Liver (tissue), 9 donors: Measurements from ENCODE around the gene CETN2. TPM values are rescaled to one million over a fixed set of nuclear protein-coding genes. Genes with fewer than 3 reads are reported as not detected.

Experiments used
- DNase-seq: peaks from one replicate; pipeline ENCODE4 v3.0.0-alpha.2; 2017; ENCODE audit warnings: low spot score
- H3K27ac ChIP-seq, 2 donors: one replicate each; pipeline ENCODE4 v1.7.0; 2013; ENCODE audit warnings: inconsistent platforms in 2 of 2, low read length in 2 of 2, control low read depth in 1 of 2, low read depth in 1 of 2, mild to moderate bottlenecking in 1 of 2
- H3K27me3 ChIP-seq, 4 donors: one replicate each; pipeline versions ENCODE4 v1.6.1 to v1.7.0; 2013; ENCODE audit warnings: low read length in 3 of 4, inconsistent platforms in 1 of 4, mild to moderate bottlenecking in 1 of 4, moderate library complexity in 1 of 4; ENCODE audit not compliant: control insufficient read depth in 4 of 4, insufficient read depth in 4 of 4
- H3K36me3 ChIP-seq, 4 donors: one replicate each; pipeline versions ENCODE4 v1.6.1 to v1.7.0; 2013; ENCODE audit warnings: low read length in 3 of 4, mild to moderate bottlenecking in 3 of 4, low read depth in 1 of 4, moderate library complexity in 1 of 4; ENCODE audit not compliant: control insufficient read depth in 4 of 4, insufficient read depth in 3 of 4
- H3K4me1 ChIP-seq, 4 donors: one replicate each; pipeline versions ENCODE4 v1.6.1 to v1.7.0; 2013; ENCODE audit warnings: low read length in 3 of 4, mild to moderate bottlenecking in 3 of 4, moderate library complexity in 1 of 4; ENCODE audit not compliant: control insufficient read depth in 4 of 4, insufficient read depth in 4 of 4
- H3K4me3 ChIP-seq, 3 donors: one replicate each; pipeline versions ENCODE4 v1.6.1 to v1.7.0; 2013; ENCODE audit warnings: low read length in 3 of 3, control low read depth in 1 of 3, low read depth in 1 of 3, mild to moderate bottlenecking in 1 of 3
- H3K9ac ChIP-seq, 2 donors: one replicate each; pipeline ENCODE4 v1.7.0; 2013; ENCODE audit warnings: low read length in 2 of 2, mild to moderate bottlenecking in 2 of 2, moderate library complexity in 2 of 2, control low read depth in 1 of 2, low read depth in 1 of 2
- H3K9me3 ChIP-seq, 4 donors: one replicate each; pipeline versions ENCODE4 v1.6.1 to v1.7.0; 2013; ENCODE audit warnings: low read length in 3 of 4; ENCODE audit not compliant: control insufficient read depth in 4 of 4
- EGR1 ChIP-seq, 2 donors: IDR thresholded peaks; 2 replicates each; pipeline ENCODE4 v1.6.1; 2016 to 2018; ENCODE audit warnings: antibody characterized with exemption in 2 of 2, low read depth in 2 of 2
- FOXA1 ChIP-seq: IDR thresholded peaks from 2 replicates; pipeline ENCODE4 v1.6.1; 2016; ENCODE audit warnings: antibody characterized with exemption
- FOXA2 ChIP-seq: IDR thresholded peaks from 2 replicates; pipeline ENCODE4 v1.6.1; 2016; ENCODE audit warnings: antibody characterized with exemption
- GABPA ChIP-seq, 2 donors: IDR thresholded peaks in 1 of 2; conservative IDR thresholded peaks in 1 of 2; 2 replicates each; pipeline ENCODE4 v1.6.1; 2016; ENCODE audit warnings: antibody characterized with exemption in 2 of 2, mild to moderate bottlenecking in 1 of 2, moderate library complexity in 1 of 2
- HNF4A ChIP-seq, 2 donors: conservative IDR thresholded peaks; 2 replicates each; pipeline ENCODE4 v1.6.1; 2016; ENCODE audit warnings: antibody characterized with exemption in 2 of 2, mild to moderate bottlenecking in 2 of 2
- HNF4G ChIP-seq: IDR thresholded peaks from 2 replicates; pipeline ENCODE4 v1.6.1; 2016; ENCODE audit warnings: antibody characterized with exemption
- JUND ChIP-seq, 2 donors: IDR thresholded peaks; 2 replicates each; pipeline ENCODE4 v1.6.1; 2016; ENCODE audit warnings: antibody characterized with exemption in 2 of 2
- NR2F2 ChIP-seq: IDR thresholded peaks from 2 replicates; pipeline ENCODE4 v1.6.1; 2016; ENCODE audit warnings: antibody characterized with exemption
- RAD21 ChIP-seq, 2 donors: IDR thresholded peaks; 2 replicates each; pipeline ENCODE4 v1.6.1; 2016; ENCODE audit warnings: antibody characterized with exemption in 2 of 2, mild to moderate bottlenecking in 2 of 2
- REST ChIP-seq: IDR thresholded peaks from 2 replicates; pipeline ENCODE4 v1.6.1; 2016; ENCODE audit warnings: antibody characterized with exemption, mild to moderate bottlenecking
- RXRA ChIP-seq, 2 donors: IDR thresholded peaks; 2 replicates each; pipeline ENCODE4 v1.6.1; 2017 to 2018; ENCODE audit warnings: antibody characterized with exemption in 2 of 2, mild to moderate bottlenecking in 1 of 2
- SP1 ChIP-seq: IDR thresholded peaks from 2 replicates; pipeline ENCODE4 v1.6.1; 2018; ENCODE audit warnings: antibody characterized with exemption, mild to moderate bottlenecking
- TAF1 ChIP-seq: conservative IDR thresholded peaks from 2 replicates; pipeline ENCODE4 v1.6.1; 2016; ENCODE audit warnings: antibody characterized with exemption, mild to moderate bottlenecking
- YY1 ChIP-seq: IDR thresholded peaks from 2 replicates; pipeline ENCODE4 v1.6.1; 2016; ENCODE audit warnings: antibody characterized with exemption, mild to moderate bottlenecking
- ZBTB33 ChIP-seq: IDR thresholded peaks from 2 replicates; pipeline ENCODE4 v1.6.1; 2016; ENCODE audit warnings: antibody characterized with exemption
- WGBS: extraction: QIAGEN DNeasy Blood & Tissue Kit; methylation state at CpG from one replicate; pipeline ENCODE4 v1.1.7; 2013; 5-methylcytosine and 5-hydroxymethylcytosine counted together
- polyA plus RNA-seq, 2 donors: library from polyadenylated mRNA; stranded (reverse) in 1 of 2; unstranded in 1 of 2; fragments of 200-250 nt in 1 of 2; fragments of >200 nt in 1 of 2; fragmentation: Nextera tagmentation in 1 of 2; extraction: Ambion mirVana in 1 of 2; gene quantifications; one replicate each; pipeline versions ENCODE4 v1.2.1 to v1.2.3, GENCODE V29; 2013 to 2015
- total RNA-seq, 2 donors: library from RNA; depleted of rRNA; stranded (reverse); fragments of >200 nt; gene quantifications; one replicate each; pipeline ENCODE4 v1.2.3, GENCODE V29; 2014
- TF ChIP-seq, protein P1 (sequence below): fragments of 150-350 bp; IDR thresholded peaks from 2 replicates; pipeline ENCODE4 v1.5.1; 2017; ENCODE audit warnings: improper control_type of control experiment, low read depth, low read length; ENCODE audit not compliant: missing input control
- TF ChIP-seq, protein P2 (sequence below): IDR thresholded peaks from 2 replicates; pipeline ENCODE4 v1.6.1; 2016; ENCODE audit warnings: antibody characterized with exemption
- TF ChIP-seq, protein P3 (sequence below): IDR thresholded peaks from 2 replicates; pipeline ENCODE4 v1.6.1; 2016; ENCODE audit warnings: antibody characterized with exemption
- donor health status: healthy.
- donor health status: healthy.
- donor health status: healthy.
- donor health status: healthy.
- donor health status: healthy.

Gene CETN2
- total and polyA plus RNA-seq, 4 donors: 10.1 to 24.3 (median 13.7) TPM

DNA sequence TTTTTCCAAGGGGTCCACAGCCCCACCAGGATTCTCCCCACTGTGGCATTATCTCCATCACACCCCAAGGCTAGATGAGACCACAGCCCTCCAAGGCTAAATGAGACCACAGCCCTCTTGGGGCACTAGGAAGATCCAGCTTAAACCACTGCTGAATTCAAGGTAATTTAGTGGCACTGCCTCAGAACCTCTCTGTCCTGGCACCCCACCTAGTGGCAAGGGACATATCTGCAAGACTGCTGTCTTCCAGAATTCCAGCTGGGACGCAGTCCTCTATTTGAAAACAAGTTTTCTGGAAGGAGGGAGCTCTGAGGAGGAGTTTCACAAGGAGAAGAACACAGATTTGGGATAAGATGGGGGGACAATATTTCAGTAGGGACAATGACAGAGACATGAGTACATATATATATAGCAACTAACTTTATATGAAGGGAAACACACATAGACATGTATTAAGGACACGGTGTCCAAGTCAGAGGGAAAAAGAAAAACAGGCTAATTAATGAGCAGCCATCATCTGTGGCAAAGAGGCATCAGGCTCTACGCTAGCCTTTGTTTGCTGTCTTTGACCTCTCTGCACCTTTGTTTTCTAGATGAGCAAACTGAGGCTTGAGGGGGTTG is 9.3 kb downstream of the CETN2 start:
- H3K27ac ChIP-seq: no peak overlapping the region
- H3K36me3 ChIP-seq: no peaks in the 10 kb centered on the region
- DNase-seq: peak; percentile 39
- TF ChIP-seq EGR1 (IDR thresholded peaks at IDR 0.05; ENCODE audit: low read depth in 2 of 2): no peak
- TF ChIP-seq HNF4G: no peak
- no peak for TF ChIP-seq FOXA1
- no peak for TF ChIP-seq YY1
- no peak for TF ChIP-seq HNF4A (conservative IDR thresholded peaks at IDR 0.05)
- peak; percentile 68 to 81 for TF ChIP-seq RAD21 (IDR thresholded peaks at IDR 0.05)
- TF ChIP-seq, protein P1, sequence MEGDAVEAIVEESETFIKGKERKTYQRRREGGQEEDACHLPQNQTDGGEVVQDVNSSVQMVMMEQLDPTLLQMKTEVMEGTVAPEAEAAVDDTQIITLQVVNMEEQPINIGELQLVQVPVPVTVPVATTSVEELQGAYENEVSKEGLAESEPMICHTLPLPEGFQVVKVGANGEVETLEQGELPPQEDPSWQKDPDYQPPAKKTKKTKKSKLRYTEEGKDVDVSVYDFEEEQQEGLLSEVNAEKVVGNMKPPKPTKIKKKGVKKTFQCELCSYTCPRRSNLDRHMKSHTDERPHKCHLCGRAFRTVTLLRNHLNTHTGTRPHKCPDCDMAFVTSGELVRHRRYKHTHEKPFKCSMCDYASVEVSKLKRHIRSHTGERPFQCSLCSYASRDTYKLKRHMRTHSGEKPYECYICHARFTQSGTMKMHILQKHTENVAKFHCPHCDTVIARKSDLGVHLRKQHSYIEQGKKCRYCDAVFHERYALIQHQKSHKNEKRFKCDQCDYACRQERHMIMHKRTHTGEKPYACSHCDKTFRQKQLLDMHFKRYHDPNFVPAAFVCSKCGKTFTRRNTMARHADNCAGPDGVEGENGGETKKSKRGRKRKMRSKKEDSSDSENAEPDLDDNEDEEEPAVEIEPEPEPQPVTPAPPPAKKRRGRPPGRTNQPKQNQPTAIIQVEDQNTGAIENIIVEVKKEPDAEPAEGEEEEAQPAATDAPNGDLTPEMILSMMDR: peak; percentile 57
- H3K9ac ChIP-seq: no peak overlapping the region
- H3K9me3 ChIP-seq: no peaks in the 10 kb centered on the region
- peaks cover 0 to 12% (median 2%) of the 10 kb centered on the region in 4 donors for H3K4me1 ChIP-seq
- H3K27me3 ChIP-seq: no peaks in the 10 kb centered on the region
- H3K4me3 ChIP-seq: no peak overlapping the region
- WGBS: 37% methylated on average over 3 of the region's 3 CpGs

GRCh38 chrX:152819732-152820131 is 10.8 kb downstream of the CETN2 start:
- no peaks in the 10 kb centered on the region for H3K36me3 ChIP-seq
- no peak for DNase-seq
- H3K27ac ChIP-seq: no peak overlapping the region
- no peak overlapping the region for H3K9ac ChIP-seq
- TF ChIP-seq HNF4A (conservative IDR thresholded peaks at IDR 0.05) (no peak), FOXA1 (no peak), EGR1 (IDR thresholded peaks at IDR 0.05; ENCODE audit: low read depth in 2 of 2) (no peak), JUND (IDR thresholded peaks at IDR 0.05) (no peak), YY1 (no peak), GABPA (IDR thresholded peaks at IDR 0.05 in 1 of 2, conservative IDR thresholded peaks at IDR 0.05 in 1 of 2) (no peak), TAF1 (no peak), RXRA (IDR thresholded peaks at IDR 0.05) (no peak), FOXA2 (no peak), REST (no peak), ZBTB33 (no peak), RAD21 (IDR thresholded peaks at IDR 0.05) (no peak), HNF4G (no peak), NR2F2 (no peak), SP1 (no peak)
- TF ChIP-seq, protein P2, sequence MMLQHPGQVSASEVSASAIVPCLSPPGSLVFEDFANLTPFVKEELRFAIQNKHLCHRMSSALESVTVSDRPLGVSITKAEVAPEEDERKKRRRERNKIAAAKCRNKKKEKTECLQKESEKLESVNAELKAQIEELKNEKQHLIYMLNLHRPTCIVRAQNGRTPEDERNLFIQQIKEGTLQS: no peak
- TF ChIP-seq, protein P1: no peak
- TF ChIP-seq, protein P3, sequence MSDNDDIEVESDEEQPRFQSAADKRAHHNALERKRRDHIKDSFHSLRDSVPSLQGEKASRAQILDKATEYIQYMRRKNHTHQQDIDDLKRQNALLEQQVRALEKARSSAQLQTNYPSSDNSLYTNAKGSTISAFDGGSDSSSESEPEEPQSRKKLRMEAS: no peak
- H3K27me3 ChIP-seq: no peaks in the 10 kb centered on the region
- 88% methylated on average over 7 of the region's 7 CpGs for WGBS
- H3K9me3 ChIP-seq: no peaks in the 10 kb centered on the region
- H3K4me1 ChIP-seq: peaks cover 0 to 12% (median 2%) of the 10 kb centered on the region in 4 donors
- H3K4me3 ChIP-seq: no peak overlapping the region
